Measurements from ENCODE around the gene RUFY4.

RUFY4 gene

GRCh38 chr2:218075975-218076811, 7.1 kb downstream of the RUFY4 start:
- H3K27ac ChIP-seq (ENCODE audit: low read length), result no peak overlapping the region
- TF ChIP-seq, protein P1, sequence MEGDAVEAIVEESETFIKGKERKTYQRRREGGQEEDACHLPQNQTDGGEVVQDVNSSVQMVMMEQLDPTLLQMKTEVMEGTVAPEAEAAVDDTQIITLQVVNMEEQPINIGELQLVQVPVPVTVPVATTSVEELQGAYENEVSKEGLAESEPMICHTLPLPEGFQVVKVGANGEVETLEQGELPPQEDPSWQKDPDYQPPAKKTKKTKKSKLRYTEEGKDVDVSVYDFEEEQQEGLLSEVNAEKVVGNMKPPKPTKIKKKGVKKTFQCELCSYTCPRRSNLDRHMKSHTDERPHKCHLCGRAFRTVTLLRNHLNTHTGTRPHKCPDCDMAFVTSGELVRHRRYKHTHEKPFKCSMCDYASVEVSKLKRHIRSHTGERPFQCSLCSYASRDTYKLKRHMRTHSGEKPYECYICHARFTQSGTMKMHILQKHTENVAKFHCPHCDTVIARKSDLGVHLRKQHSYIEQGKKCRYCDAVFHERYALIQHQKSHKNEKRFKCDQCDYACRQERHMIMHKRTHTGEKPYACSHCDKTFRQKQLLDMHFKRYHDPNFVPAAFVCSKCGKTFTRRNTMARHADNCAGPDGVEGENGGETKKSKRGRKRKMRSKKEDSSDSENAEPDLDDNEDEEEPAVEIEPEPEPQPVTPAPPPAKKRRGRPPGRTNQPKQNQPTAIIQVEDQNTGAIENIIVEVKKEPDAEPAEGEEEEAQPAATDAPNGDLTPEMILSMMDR (IDR thresholded peaks at IDR 0.05; ENCODE audit: borderline replicate concordance, extremely low read depth, low read length, poor library complexity, severe bottlenecking), result no peak
- no peak for TF ChIP-seq EZH2 (IDR thresholded peaks at IDR 0.05; ENCODE audit: borderline replicate concordance, low read depth, low read length, severe bottlenecking)
- no peak for DNase-seq
- no peaks in the 10 kb centered on the region for H3K9me3 ChIP-seq (ENCODE audit: insufficient read depth, low read length, severe bottlenecking)
- H3K27me3 ChIP-seq (ENCODE audit: insufficient read depth, low read length, poor library complexity), result no peaks in the 10 kb centered on the region
- H3K9ac ChIP-seq (ENCODE audit: low read depth, low read length), result no peak overlapping the region
- no peaks in the 10 kb centered on the region for H3K4me1 ChIP-seq (ENCODE audit: insufficient read depth, low read length)
- H3K4me2 ChIP-seq (ENCODE audit: insufficient read depth, low read length), result no peak overlapping the region
- no peaks in the 10 kb centered on the region for H3K36me3 ChIP-seq (ENCODE audit: insufficient read depth, low read length)
- no peak overlapping the region for H2AFZ ChIP-seq (ENCODE audit: low read depth, low read length)
- H3K4me3 ChIP-seq (ENCODE audit: low read depth in 1 of 2, low read length in 2 of 2), result no peak overlapping the region
- no peak for ATAC-seq (ENCODE audit: insufficient read depth, low read depth)
- no peaks in the 10 kb centered on the region for H4K20me1 ChIP-seq (ENCODE audit: insufficient read depth, low read length)
- no peaks in the 10 kb centered on the region for H3K79me2 ChIP-seq (ENCODE audit: insufficient read depth, low read length)

- H3K9me3 ChIP-seq (ENCODE audit: insufficient read depth, low read length, severe bottlenecking), result no peaks in the 10 kb centered on the region
- no peaks in the 10 kb centered on the region for H3K27me3 ChIP-seq (ENCODE audit: insufficient read depth, low read length, poor library complexity)
- no peak overlapping the region for H3K4me3 ChIP-seq (ENCODE audit: low read depth in 1 of 2, low read length in 2 of 2)
- H3K79me2 ChIP-seq (ENCODE audit: insufficient read depth, low read length), result no peaks in the 10 kb centered on the region
- H2AFZ ChIP-seq (ENCODE audit: low read depth, low read length), result no peak overlapping the region
- no peaks in the 10 kb centered on the region for H3K36me3 ChIP-seq (ENCODE audit: insufficient read depth, low read length)
- no peak overlapping the region for H3K27ac ChIP-seq (ENCODE audit: low read length)
- H3K4me2 ChIP-seq (ENCODE audit: insufficient read depth, low read length), result no peak overlapping the region
- TF ChIP-seq, protein P1 (IDR thresholded peaks at IDR 0.05; ENCODE audit: borderline replicate concordance, extremely low read depth, low read length, poor library complexity, severe bottlenecking), result no peak
- TF ChIP-seq EZH2 (IDR thresholded peaks at IDR 0.05; ENCODE audit: borderline replicate concordance, low read depth, low read length, severe bottlenecking), result no peak
- no peak for ATAC-seq (ENCODE audit: insufficient read depth, low read depth)
- H3K9ac ChIP-seq (ENCODE audit: low read depth, low read length), result no peak overlapping the region
- H3K4me1 ChIP-seq (ENCODE audit: insufficient read depth, low read length), result no peaks in the 10 kb centered on the region
- H4K20me1 ChIP-seq (ENCODE audit: insufficient read depth, low read length), result no peaks in the 10 kb centered on the region
- no peak for DNase-seq
Observed at GRCh38 chr2:218077464-218078216, 8.6 kb downstream of the RUFY4 start.

GRCh38 chr2:218079943-218080913, 11.2 kb downstream of the RUFY4 start:
- TF ChIP-seq, protein P1 (IDR thresholded peaks at IDR 0.05; ENCODE audit: borderline replicate concordance, extremely low read depth, low read length, poor library complexity, severe bottlenecking), result no peak
- no peak for TF ChIP-seq EZH2 (IDR thresholded peaks at IDR 0.05; ENCODE audit: borderline replicate concordance, low read depth, low read length, severe bottlenecking)
- ATAC-seq (ENCODE audit: insufficient read depth, low read depth), result no peak
- Histone ChIP-seq H3K79me2 (ENCODE audit: insufficient read depth, low read length) (no peaks in the 10 kb centered on the region), H3K4me2 (ENCODE audit: insufficient read depth, low read length) (no peak overlapping the region), H3K27ac (ENCODE audit: low read length) (no peak overlapping the region), H3K4me3 (ENCODE audit: low read depth in 1 of 2, low read length in 2 of 2) (no peak overlapping the region), H2AFZ (ENCODE audit: low read depth, low read length) (no peak overlapping the region), H3K9me3 (ENCODE audit: insufficient read depth, low read length, severe bottlenecking) (no peaks in the 10 kb centered on the region), H4K20me1 (ENCODE audit: insufficient read depth, low read length) (no peaks in the 10 kb centered on the region), H3K4me1 (ENCODE audit: insufficient read depth, low read length) (no peaks in the 10 kb centered on the region), H3K27me3 (ENCODE audit: insufficient read depth, low read length, poor library complexity) (no peaks in the 10 kb centered on the region), H3K36me3 (ENCODE audit: insufficient read depth, low read length) (no peaks in the 10 kb centered on the region), H3K9ac (ENCODE audit: low read depth, low read length) (no peak overlapping the region)
- no peak for DNase-seq

Data from DND-41 (cell line).